Hepatocyte (in vitro differentiated cells): ENCODE data around the gene SPATA2L. TPM values are rescaled to one million over a fixed set of nuclear protein-coding genes. Genes with fewer than 3 reads are reported as not detected.

ENCODE experiments used
- DNase-seq: peaks from one replicate; pipeline ENCODE4 v3.0.0-alpha.2; 2016; ENCODE audit warnings: low spot score
- H2AFZ ChIP-seq: fragments of 200-600 bp; sonication (generic); 2 replicates; pipeline ENCODE4 v1.6.0; 2016; ENCODE audit warnings: antibody characterized with exemption, mild to moderate bottlenecking
- H3K27ac ChIP-seq: fragments of 200-600 bp; sonication (generic); 2 replicates; pipeline ENCODE4 v1.5.1; 2016; ENCODE audit warnings: mild to moderate bottlenecking
- H3K27me3 ChIP-seq: fragments of 200-600 bp; sonication (generic); 2 replicates; pipeline ENCODE4 v1.6.1; 2016
- H3K36me3 ChIP-seq: fragments of 200-600 bp; sonication (generic); replicated peaks from 2 replicates; pipeline ENCODE4 v1.5.1; 2016; ENCODE audit warnings: low read depth; ENCODE audit not compliant: insufficient read depth
- H3K4me1 ChIP-seq: fragments of 200-600 bp; sonication (generic); 2 replicates; pipeline ENCODE4 v1.5.1; 2016; ENCODE audit warnings: mild to moderate bottlenecking, moderate library complexity; ENCODE audit not compliant: insufficient read depth
- H3K4me2 ChIP-seq: fragments of 200-600 bp; sonication (generic); 2 replicates; pipeline ENCODE4 v1.6.0; 2016
- H3K4me3 ChIP-seq: fragments of 200-600 bp; sonication (generic); 2 replicates; pipeline ENCODE4 v1.5.1; 2016; ENCODE audit warnings: mild to moderate bottlenecking
- H3K79me2 ChIP-seq: fragments of 200-600 bp; sonication (generic); 2 replicates; pipeline ENCODE4 v1.6.0; 2017; ENCODE audit warnings: mild to moderate bottlenecking
- H3K9me2 ChIP-seq: fragments of 200-600 bp; sonication (generic); replicated peaks from 2 replicates; pipeline ENCODE4 v1.6.0; 2017; ENCODE audit warnings: mild to moderate bottlenecking; ENCODE audit not compliant: insufficient read depth
- H3K9me3 ChIP-seq: fragments of 200-600 bp; sonication (generic); 2 replicates; pipeline ENCODE4 v1.5.1; 2016; ENCODE audit warnings: low read depth, mild to moderate bottlenecking
- H4K20me1 ChIP-seq: fragments of 200-600 bp; sonication (generic); 2 replicates; pipeline ENCODE4 v1.6.0; 2016; ENCODE audit warnings: mild to moderate bottlenecking; ENCODE audit not compliant: insufficient read depth, poor library complexity, severe bottlenecking
- EZH2 ChIP-seq: fragments of 200-600 bp; sonication (generic); IDR thresholded peaks from 2 replicates; pipeline ENCODE4 v1.6.1; 2016; ENCODE audit warnings: antibody characterized with exemption, mild to moderate bottlenecking, borderline replicate concordance
- EZH2phosphoT487 ChIP-seq: fragments of 200-600 bp; sonication (generic); IDR thresholded peaks from one replicate; pipeline ENCODE4 v1.6.1; 2018; ENCODE audit warnings: antibody characterized with exemption, mild to moderate bottlenecking, low read depth, moderate library complexity; ENCODE audit not compliant: unreplicated experiment, severe bottlenecking
- WGBS: methylation state at CpG from one replicate; pipeline ENCODE4 v1.1.6; 2016; ENCODE audit warnings: low lambda C conversion rate; ENCODE audit errors: missing lambda C conversion rate; 5-methylcytosine and 5-hydroxymethylcytosine counted together
- polyA plus RNA-seq: library from polyadenylated mRNA; unstranded; fragments of >200 nt; fragmentation: Nextera tagmentation; extraction: Ambion mirVana; gene quantifications from 2 replicates; pipeline ENCODE4 v1.2.1, GENCODE V29; 2016
- total RNA-seq: library from RNA; depleted of rRNA; stranded (reverse); fragments of >200 nt; gene quantifications from 2 replicates; pipeline ENCODE4 v1.2.3, GENCODE V29; 2014
- TF ChIP-seq, protein P1 (sequence below): fragments of 200-600 bp; sonication (generic); IDR thresholded peaks from 2 replicates; pipeline ENCODE4 v1.5.1; 2016; ENCODE audit warnings: antibody characterized with exemption, mild to moderate bottlenecking; ENCODE audit not compliant: poor library complexity

SPATA2L gene
- total and polyA plus RNA-seq, 2 experiments from 2014 or later = 25.0 to 32.9 TPM

DNA sequence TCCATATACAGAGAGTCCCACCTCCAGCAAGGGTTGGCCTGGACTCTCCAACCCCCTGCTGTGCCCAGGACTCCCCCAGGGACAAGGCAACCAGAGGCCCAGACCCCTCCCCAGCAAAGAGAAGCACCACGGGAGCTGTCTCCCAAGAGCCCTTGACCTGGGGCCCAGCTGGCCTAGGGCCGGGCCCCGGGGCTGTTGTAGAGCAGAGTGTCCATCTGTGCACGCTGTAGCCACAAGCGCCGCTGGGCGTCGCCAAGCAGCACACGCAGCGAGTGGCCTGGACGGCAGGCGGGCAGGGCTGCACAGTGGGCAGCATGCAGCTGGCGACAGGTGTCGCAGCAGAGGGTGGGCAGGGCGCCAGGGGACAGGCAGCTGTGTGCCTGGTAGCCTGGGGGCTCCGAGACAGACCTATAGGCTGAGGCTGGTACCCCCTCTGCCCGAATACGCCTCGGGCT is 4.3 kb downstream of the SPATA2L start:
- Histone ChIP-seq H3K9me2 (no peaks in the 10 kb centered on the region), H3K4me2 (no peak overlapping the region), H2AFZ (no peak overlapping the region), H3K4me1 (peaks cover 10% of the 10 kb centered on the region), H3K4me3 (no peak overlapping the region), H3K79me2 (peaks cover 5% of the 10 kb centered on the region), H3K36me3 (no peaks in the 10 kb centered on the region), H3K9me3 (no peaks in the 10 kb centered on the region), H3K27ac (no peak overlapping the region), H4K20me1 (peaks cover 9% of the 10 kb centered on the region), H3K27me3 (no peaks in the 10 kb centered on the region)
- DNase-seq = peak; percentile 28
- 96% methylated on average over 19 of the region's 19 CpGs for WGBS
- TF ChIP-seq, protein P1, sequence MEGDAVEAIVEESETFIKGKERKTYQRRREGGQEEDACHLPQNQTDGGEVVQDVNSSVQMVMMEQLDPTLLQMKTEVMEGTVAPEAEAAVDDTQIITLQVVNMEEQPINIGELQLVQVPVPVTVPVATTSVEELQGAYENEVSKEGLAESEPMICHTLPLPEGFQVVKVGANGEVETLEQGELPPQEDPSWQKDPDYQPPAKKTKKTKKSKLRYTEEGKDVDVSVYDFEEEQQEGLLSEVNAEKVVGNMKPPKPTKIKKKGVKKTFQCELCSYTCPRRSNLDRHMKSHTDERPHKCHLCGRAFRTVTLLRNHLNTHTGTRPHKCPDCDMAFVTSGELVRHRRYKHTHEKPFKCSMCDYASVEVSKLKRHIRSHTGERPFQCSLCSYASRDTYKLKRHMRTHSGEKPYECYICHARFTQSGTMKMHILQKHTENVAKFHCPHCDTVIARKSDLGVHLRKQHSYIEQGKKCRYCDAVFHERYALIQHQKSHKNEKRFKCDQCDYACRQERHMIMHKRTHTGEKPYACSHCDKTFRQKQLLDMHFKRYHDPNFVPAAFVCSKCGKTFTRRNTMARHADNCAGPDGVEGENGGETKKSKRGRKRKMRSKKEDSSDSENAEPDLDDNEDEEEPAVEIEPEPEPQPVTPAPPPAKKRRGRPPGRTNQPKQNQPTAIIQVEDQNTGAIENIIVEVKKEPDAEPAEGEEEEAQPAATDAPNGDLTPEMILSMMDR = no peak

DNA sequence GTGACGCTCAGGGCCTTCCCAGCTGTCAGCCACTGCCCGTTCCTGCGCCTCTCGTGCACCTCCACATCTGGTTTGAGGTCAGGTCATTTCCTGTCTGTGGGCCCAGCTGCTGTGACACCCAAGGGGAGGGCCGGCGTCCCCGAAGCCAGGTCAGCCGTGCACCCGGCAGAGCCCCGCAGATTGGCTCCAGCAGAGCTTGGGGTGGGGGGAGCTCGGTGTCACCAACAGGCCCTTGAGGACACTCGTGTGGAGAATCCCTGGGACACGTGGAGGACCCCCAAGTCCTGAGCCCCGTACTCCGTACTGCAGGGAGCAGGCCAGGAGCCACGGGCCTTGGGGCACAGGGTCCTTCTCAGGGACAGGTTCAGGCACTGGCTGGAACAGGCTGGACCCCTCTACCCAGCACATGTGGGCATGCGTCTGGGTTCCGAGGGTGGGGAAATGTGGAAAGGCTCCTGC is 4.8 kb downstream of the SPATA2L start:
- WGBS = 68% methylated on average over 18 of the region's 18 CpGs
- TF ChIP-seq EZH2 = no peak
- TF ChIP-seq, protein P1 = no peak
- TF ChIP-seq EZH2phosphoT487 = no peak
- no peaks in the 10 kb centered on the region for H3K36me3 ChIP-seq

DNA sequence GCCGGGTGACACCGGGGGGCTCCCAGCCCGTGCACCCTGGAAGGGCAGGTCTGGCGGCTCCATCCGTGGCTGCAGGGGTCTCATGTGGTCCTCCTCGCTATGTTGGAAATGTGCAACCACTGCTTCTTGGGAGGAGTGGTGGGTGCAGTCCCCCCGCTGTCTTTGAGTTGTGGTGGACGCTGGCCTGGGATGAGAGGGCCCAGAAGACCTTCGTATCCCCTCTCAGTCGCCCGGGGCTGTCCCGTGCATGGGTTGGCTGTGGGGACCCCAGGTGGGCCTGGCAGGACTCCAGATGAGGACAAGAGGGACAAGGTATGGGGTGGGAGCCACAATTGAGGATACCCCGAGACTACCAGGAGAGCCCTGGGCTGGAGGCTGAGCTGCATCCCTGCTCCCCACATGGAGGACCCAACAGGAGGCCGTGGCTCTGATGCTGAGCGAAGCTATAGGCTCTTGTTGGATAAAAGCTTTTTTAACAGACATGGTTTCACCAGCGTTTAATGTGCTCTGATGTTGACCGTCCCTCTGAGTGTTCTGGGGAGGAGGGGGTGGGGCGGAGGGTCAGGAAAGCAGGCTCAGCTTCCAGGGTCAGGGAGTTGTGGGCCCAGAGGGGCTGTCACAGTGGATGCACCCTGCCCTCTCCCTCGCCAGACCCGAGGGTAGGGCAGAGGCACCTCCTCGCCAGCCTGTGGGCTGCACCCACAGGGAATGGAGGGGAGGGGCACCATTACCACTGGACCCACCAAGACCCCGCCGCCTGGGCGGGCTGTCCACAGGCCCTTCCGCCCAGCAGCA is 5.4 kb downstream of the SPATA2L start:
- H3K79me2 ChIP-seq = peaks cover 5% of the 10 kb centered on the region
- peaks cover 10% of the 10 kb centered on the region for H3K4me1 ChIP-seq
- no peaks in the 10 kb centered on the region for H3K36me3 ChIP-seq
- no peaks in the 10 kb centered on the region for H3K27me3 ChIP-seq
- H3K27ac ChIP-seq = no peak overlapping the region
- no peak overlapping the region for H3K4me3 ChIP-seq
- H2AFZ ChIP-seq = no peak overlapping the region
- H3K4me2 ChIP-seq = no peak overlapping the region
- peak; percentile 10 for DNase-seq
- 84% methylated on average over 22 of the region's 25 CpGs for WGBS
- no peak for TF ChIP-seq EZH2
- no peak for TF ChIP-seq EZH2phosphoT487
- TF ChIP-seq, protein P1 = no peak
- no peaks in the 10 kb centered on the region for H3K9me3 ChIP-seq
- peaks cover 9% of the 10 kb centered on the region for H4K20me1 ChIP-seq
- no peaks in the 10 kb centered on the region for H3K9me2 ChIP-seq

More for the DNA sequence above, 4.8 kb downstream of the SPATA2L start:
- Histone ChIP-seq H3K9me2 (no peaks in the 10 kb centered on the region), H4K20me1 (peaks cover 9% of the 10 kb centered on the region), H2AFZ (no peak overlapping the region), H3K27ac (no peak overlapping the region), H3K4me3 (no peak overlapping the region), H3K4me1 (peaks cover 10% of the 10 kb centered on the region), H3K9me3 (no peaks in the 10 kb centered on the region), H3K79me2 (peaks cover 5% of the 10 kb centered on the region), H3K27me3 (no peaks in the 10 kb centered on the region), H3K4me2 (no peak overlapping the region)
- DNase-seq = no peak
